Caco-2 (cell line): ENCODE measurements around the gene MT1A. TPM values are rescaled to one million over a fixed set of nuclear protein-coding genes. Genes with fewer than 3 reads are reported as not detected.

Experiments used
- BruUV-seq: library from RNA; stranded (reverse); fragments of 400-500 nt; replicated peaks from 2 replicates; lab custom pipeline; 2021; lab: Mats Ljungman, UMichigan
- CTCF ChIA-PET: fragments of 300-600 bp; sonication (Branson Sonifier 250); formaldehyde crosslinking; loops from one replicate; lab custom pipeline; 2022; ENCODE audit warnings: antibody characterized with exemption; lab: Charles Lee
- POLR2A ChIA-PET: fragments of 300-600 bp; sonication (Branson Sonifier 250); formaldehyde crosslinking; loops from one replicate; lab custom pipeline; 2022; ENCODE audit warnings: antibody characterized with exemption; lab: Charles Lee
- DNase-seq, 2 experiments: peaks; one replicate each; pipeline versions ENCODE4 v3.0.0 to v3.0.0-alpha.2; 2020 to 2022
- H3K27me3 ChIP-seq: replicated peaks from 2 replicates; pipeline ENCODE4 v1.6.0; 2011; ENCODE audit warnings: low read length; ENCODE audit not compliant: control insufficient read depth, insufficient read depth
- H3K36me3 ChIP-seq: 2 replicates; pipeline ENCODE4 v1.5.1; 2011; ENCODE audit warnings: low read length; ENCODE audit not compliant: control insufficient read depth, insufficient read depth
- H3K4me1 ChIP-seq: fragments of 250-450 bp; sonication (Bioruptor Pico); 2 replicates; pipeline ENCODE4 v1.5.1; 2020; ENCODE audit warnings: mild to moderate bottlenecking
- H3K4me3 ChIP-seq: 2 replicates; pipeline ENCODE4 v1.5.1; 2011; ENCODE audit warnings: low read depth, mild to moderate bottlenecking, control low read depth, low read length
- H3K9me3 ChIP-seq: fragments of 250-450 bp; sonication (Bioruptor Pico); 2 replicates; pipeline ENCODE4 v1.5.1; 2020; ENCODE audit warnings: mild to moderate bottlenecking, moderate library complexity
- H3K27ac Mint-ChIP-seq: one replicate; pipeline ENCODE4 v1.8.0; 2022; ENCODE audit warnings: mixed read lengths; ENCODE audit not compliant: unreplicated experiment
- H3K27me3 Mint-ChIP-seq: one replicate; pipeline ENCODE4 v1.8.0; 2022; ENCODE audit warnings: mixed read lengths; ENCODE audit not compliant: insufficient read depth, unreplicated experiment
- H3K36me3 Mint-ChIP-seq: one replicate; pipeline ENCODE4 v1.8.0; 2022; ENCODE audit warnings: mild to moderate bottlenecking, mixed read lengths; ENCODE audit not compliant: insufficient read depth, unreplicated experiment
- H3K4me1 Mint-ChIP-seq: one replicate; pipeline ENCODE4 v1.8.0; 2022; ENCODE audit warnings: low read depth, mixed read lengths; ENCODE audit not compliant: unreplicated experiment
- H3K4me3 Mint-ChIP-seq: one replicate; pipeline ENCODE4 v1.8.0; 2022; ENCODE audit warnings: mild to moderate bottlenecking, moderate library complexity, mixed read lengths; ENCODE audit not compliant: unreplicated experiment
- H3K9me3 Mint-ChIP-seq: one replicate; pipeline ENCODE4 v1.8.0; 2022; ENCODE audit warnings: mixed read lengths; ENCODE audit not compliant: unreplicated experiment
- CTCF ChIP-seq, 2 experiments: fragments of 200-600 bp in 1 of 2; IDR thresholded peaks; 1 replicate in 1 of 2; 2 replicates in 1 of 2; pipeline versions ENCODE4 v1.5.1 to v1.8.0; 2011 to 2022; ENCODE audit warnings: antibody characterized with exemption in 1 of 2, control low read depth in 1 of 2, inconsistent platforms in 1 of 2, low read depth in 1 of 2, low read length in 1 of 2, mild to moderate bottlenecking in 1 of 2, moderate library complexity in 1 of 2; ENCODE audit not compliant: insufficient read depth in 1 of 2, severe bottlenecking in 1 of 2, unreplicated experiment in 1 of 2
- intact Hi-C: fragments of 100-400 bp; cut with micrococcal nuclease; formaldehyde crosslinking; loops from one replicate; pipeline ENCODE4 v1.10.0; 2022; ENCODE audit not compliant: unreplicated experiment
- total RNA-seq: library from RNA; stranded (reverse); gene quantifications from 2 replicates; pipeline ENCODE4 v1.2.3, GENCODE V29; 2022

Gene MT1A
- total RNA-seq, 1 experiment from 2014 or later: 2.5 TPM

DNA sequence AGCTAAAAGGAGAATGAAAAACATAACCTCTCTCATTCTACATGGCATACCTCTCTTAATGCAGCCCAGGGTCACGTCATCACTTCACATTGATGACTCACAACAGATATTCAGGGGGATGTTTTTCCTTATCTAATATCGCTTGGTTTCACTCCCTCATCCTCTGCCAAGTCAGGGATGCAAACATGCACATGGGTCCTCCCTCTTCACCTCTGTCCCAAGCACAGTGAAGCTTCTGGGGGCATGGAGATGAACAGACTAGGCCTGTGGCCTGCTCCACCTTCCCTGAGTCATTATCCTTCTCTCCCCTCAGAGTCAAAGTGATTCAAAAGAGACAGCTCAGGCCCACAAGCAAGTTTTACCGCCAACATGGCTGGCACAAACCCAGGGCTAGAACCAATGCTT, 32.4 kb upstream of the MT1A start:
- Histone ChIP-seq H3K9me3 (no peaks in the 10 kb centered on the region), H3K4me1 (peaks cover 11% of the 10 kb centered on the region; the same call in 1 of the 2 replicates), H3K27me3 (no peaks in the 10 kb centered on the region; the same call in 1 of the 2 replicates), H3K36me3 (no peaks in the 10 kb centered on the region), H3K4me3 (no peak overlapping the region)
- H3K4me1 Mint-ChIP-seq: peaks cover 20% of the 10 kb centered on the region
- H3K9me3 Mint-ChIP-seq: no peaks in the 10 kb centered on the region
- ChIA-PET POLR2A (interaction anchor here (0.5 kb wide), 1 partner anchor 59 kb away, joined by 4 read pairs; no protein-coding TSS in a partner anchor), CTCF (interaction anchor here (5.3 kb wide), 1 partner anchor 96 kb away, joined by 95 read pairs; no protein-coding TSS in a partner anchor)
- no peaks in the 10 kb centered on the region for H3K36me3 Mint-ChIP-seq
- peaks cover 6% of the 10 kb centered on the region for H3K27me3 Mint-ChIP-seq
- H3K27ac Mint-ChIP-seq: no peak overlapping the region
- intact Hi-C loops: loop anchor here (5.0 kb wide), 1 partner anchor 51 kb away; the partner anchor contains the start of gene MT1F
- BruUV-seq: no TSS peak
- no peak for TF ChIP-seq CTCF (IDR thresholded peaks at IDR 0.05; ENCODE audit: insufficient read depth in 1 of 2, low read depth in 1 of 2, low read length in 1 of 2, severe bottlenecking in 1 of 2, unreplicated experiment in 1 of 2)
- DNase-seq: no peak
- H3K4me3 Mint-ChIP-seq: no peak overlapping the region

- Mint-ChIP-seq H3K4me1 (peaks cover 25% of the 10 kb centered on the region), H3K36me3 (no peaks in the 10 kb centered on the region), H3K27ac (no peak overlapping the region), H3K27me3 (peaks cover 6% of the 10 kb centered on the region), H3K9me3 (no peaks in the 10 kb centered on the region), H3K4me3 (no peak overlapping the region)
- Histone ChIP-seq H3K4me1 (peaks cover 11% of the 10 kb centered on the region; the same call in 1 of the 2 replicates), H3K36me3 (no peaks in the 10 kb centered on the region), H3K27me3 (no peaks in the 10 kb centered on the region; the same call in 1 of the 2 replicates), H3K9me3 (no peaks in the 10 kb centered on the region), H3K4me3 (no peak overlapping the region)
- no TSS peak for BruUV-seq
- TF ChIP-seq CTCF (IDR thresholded peaks at IDR 0.05; ENCODE audit: insufficient read depth in 1 of 2, low read depth in 1 of 2, low read length in 1 of 2, severe bottlenecking in 1 of 2, unreplicated experiment in 1 of 2): no peak
- intact Hi-C loops: loop anchor here (5.0 kb wide), 1 partner anchor 51 kb away; the partner anchor contains the start of gene MT1F
- POLR2A ChIA-PET: no interaction called here
- CTCF ChIA-PET: interaction anchor here (5.3 kb wide), 1 partner anchor 95 kb away, joined by 95 read pairs; no protein-coding TSS in a partner anchor
- no peak for DNase-seq
Measured at GRCh38 chr16:56606476-56607108, 31.9 kb upstream of the MT1A start.

GRCh38 chr16:56607109-56607618, 31.3 kb upstream of the MT1A start:
- Histone ChIP-seq H3K4me1 (peaks cover 11% of the 10 kb centered on the region; the same call in 1 of the 2 replicates), H3K36me3 (no peaks in the 10 kb centered on the region), H3K9me3 (no peaks in the 10 kb centered on the region), H3K4me3 (no peak overlapping the region), H3K27me3 (no peaks in the 10 kb centered on the region; the same call in 1 of the 2 replicates)
- H3K27me3 Mint-ChIP-seq: peaks cover 4% of the 10 kb centered on the region
- no peaks in the 10 kb centered on the region for H3K36me3 Mint-ChIP-seq
- no TSS peak for BruUV-seq
- intact Hi-C loops: loop anchor here (5.0 kb wide), 1 partner anchor 50 kb away; the partner anchor contains the start of gene MT1F
- no peak for TF ChIP-seq CTCF (IDR thresholded peaks at IDR 0.05; ENCODE audit: insufficient read depth in 1 of 2, low read depth in 1 of 2, low read length in 1 of 2, severe bottlenecking in 1 of 2, unreplicated experiment in 1 of 2)
- CTCF ChIA-PET: interaction anchor here (5.3 kb wide), 1 partner anchor 94 kb away, joined by 95 read pairs; no protein-coding TSS in a partner anchor
- POLR2A ChIA-PET: no interaction called here
- H3K4me1 Mint-ChIP-seq: peaks cover 25% of the 10 kb centered on the region
- H3K27ac Mint-ChIP-seq: peak overlapping the region; percentile 66
- H3K9me3 Mint-ChIP-seq: no peaks in the 10 kb centered on the region
- no peak for DNase-seq
- no peak overlapping the region for H3K4me3 Mint-ChIP-seq
